Neural progenitor cell (in vitro differentiated cells): ENCODE results near the gene ZNF544. TPM values are rescaled to one million over a fixed set of nuclear protein-coding genes. Genes with fewer than 3 reads are reported as not detected.

Experiments
- DNase-seq: peaks from one replicate; pipeline ENCODE4 v3.0.0-alpha.2; 2016; ENCODE audit warnings: low spot score
- H2AFZ ChIP-seq: fragments of 200-600 bp; sonication (generic); replicated peaks from 2 replicates; pipeline ENCODE4 v1.6.1; 2016; ENCODE audit warnings: antibody characterized with exemption
- H3F3A ChIP-seq: fragments of 200-600 bp; sonication (generic); 2 replicates; pipeline ENCODE4 v1.6.1; 2016; ENCODE audit warnings: antibody characterized with exemption, low read depth
- H3K27ac ChIP-seq: fragments of 200-600 bp; sonication (generic); 2 replicates; pipeline ENCODE4 v1.5.1; 2016; ENCODE audit warnings: mild to moderate bottlenecking
- H3K27me3 ChIP-seq: fragments of 200-600 bp; sonication (generic); 2 replicates; pipeline ENCODE4 v1.6.1; 2016; ENCODE audit warnings: mild to moderate bottlenecking, moderate library complexity
- H3K36me3 ChIP-seq: fragments of 200-600 bp; sonication (generic); 2 replicates; pipeline ENCODE4 v1.5.1; 2016
- H3K4me1 ChIP-seq: fragments of 200-600 bp; sonication (generic); 2 replicates; pipeline ENCODE4 v1.6.1; 2016; ENCODE audit warnings: mixed run types
- H3K4me2 ChIP-seq: fragments of 200-600 bp; sonication (generic); 2 replicates; pipeline ENCODE4 v1.6.1; 2016
- H3K4me3 ChIP-seq: fragments of 200-600 bp; sonication (generic); 2 replicates; pipeline ENCODE4 v1.5.1; 2016
- H3K79me2 ChIP-seq: fragments of 200-600 bp; sonication (generic); 2 replicates; pipeline ENCODE4 v1.6.1; 2016; ENCODE audit warnings: low read depth
- H3K9ac ChIP-seq: fragments of 200-600 bp; sonication (generic); 2 replicates; pipeline ENCODE4 v1.6.1; 2016
- H3K9me3 ChIP-seq: fragments of 200-600 bp; sonication (generic); 2 replicates; pipeline ENCODE4 v1.5.1; 2016; ENCODE audit warnings: low read depth
- H4K20me1 ChIP-seq: fragments of 200-600 bp; sonication (generic); 2 replicates; pipeline ENCODE4 v1.6.1; 2016; ENCODE audit warnings: low read depth
- H3K27ac Mint-ChIP-seq: 3 replicates; pipeline ENCODE4 v1.8.0; 2021; ENCODE audit warnings: mixed read lengths
- H3K27me3 Mint-ChIP-seq: 2 replicates; pipeline ENCODE4 v1.8.0; 2022; ENCODE audit warnings: low read depth, mild to moderate bottlenecking, inconsistent platforms, moderate library complexity, mixed read lengths; ENCODE audit not compliant: insufficient read depth
- H3K36me3 Mint-ChIP-seq: 3 replicates; pipeline ENCODE4 v1.8.0; 2021; ENCODE audit warnings: mixed read lengths
- H3K4me1 Mint-ChIP-seq: 3 replicates; pipeline ENCODE4 v1.8.0; 2021; ENCODE audit warnings: mixed read lengths
- H3K4me3 Mint-ChIP-seq: 3 replicates; pipeline ENCODE4 v1.8.0; 2021; ENCODE audit warnings: mild to moderate bottlenecking, moderate library complexity, mixed read lengths
- H3K9me3 Mint-ChIP-seq: 3 replicates; pipeline ENCODE4 v1.8.0; 2020; ENCODE audit warnings: mixed read lengths
- EZH2 ChIP-seq: fragments of 200-600 bp; sonication (generic); IDR thresholded peaks from 2 replicates; pipeline ENCODE4 v1.6.1; 2017; ENCODE audit warnings: antibody characterized with exemption, mild to moderate bottlenecking, moderate library complexity
- EZH2phosphoT487 ChIP-seq: fragments of 200-600 bp; sonication (generic); IDR thresholded peaks from 2 replicates; pipeline ENCODE4 v1.6.1; 2017; ENCODE audit warnings: antibody characterized with exemption
- total RNA-seq: library from RNA; depleted of rRNA; stranded (reverse); fragments of >200 nt; gene quantifications from 2 replicates; pipeline ENCODE4 v1.2.3, GENCODE V29; 2015; ENCODE audit warnings: low replicate concordance
- TF ChIP-seq, protein P1 (sequence below): fragments of 200-600 bp; sonication (generic); IDR thresholded peaks from 2 replicates; pipeline ENCODE4 v1.5.1; 2017; ENCODE audit warnings: antibody characterized with exemption, mild to moderate bottlenecking

The ZNF544 gene
- total RNA-seq, 1 donor from 2014 or later = 86.0 TPM

DNA sequence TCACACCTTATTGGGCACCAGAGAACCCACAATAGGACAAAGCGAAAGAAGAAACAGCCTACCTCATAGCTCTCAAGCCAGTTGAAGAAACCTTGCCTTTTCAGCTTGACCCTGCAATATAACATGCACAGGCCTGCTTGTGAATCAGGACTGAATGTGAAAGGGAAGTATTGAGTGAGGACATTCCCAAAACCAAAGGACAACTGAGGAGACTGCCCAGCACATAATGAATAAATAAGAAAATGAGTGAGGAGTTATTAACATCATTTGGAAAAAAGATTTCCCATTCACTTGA is 15.7 kb upstream of the ZNF544 start:
- Histone ChIP-seq H4K20me1 (no peaks in the 10 kb centered on the region), H3K9me3 (peaks cover 15% of the 10 kb centered on the region), H3K27ac (no peak overlapping the region), H3K36me3 (peaks cover 30% of the 10 kb centered on the region), H3K79me2 (no peaks in the 10 kb centered on the region), H3F3A (no peaks in the 10 kb centered on the region), H3K9ac (no peak overlapping the region), H3K27me3 (no peaks in the 10 kb centered on the region), H3K4me3 (no peak overlapping the region), H3K4me1 (no peaks in the 10 kb centered on the region), H2AFZ (no peak overlapping the region), H3K4me2 (no peak overlapping the region)
- peaks cover 10% of the 10 kb centered on the region for H3K27me3 Mint-ChIP-seq
- no peak overlapping the region for H3K27ac Mint-ChIP-seq
- H3K36me3 Mint-ChIP-seq = peaks cover 66% of the 10 kb centered on the region
- TF ChIP-seq EZH2phosphoT487 (no peak), EZH2 (no peak)
- TF ChIP-seq, protein P1, sequence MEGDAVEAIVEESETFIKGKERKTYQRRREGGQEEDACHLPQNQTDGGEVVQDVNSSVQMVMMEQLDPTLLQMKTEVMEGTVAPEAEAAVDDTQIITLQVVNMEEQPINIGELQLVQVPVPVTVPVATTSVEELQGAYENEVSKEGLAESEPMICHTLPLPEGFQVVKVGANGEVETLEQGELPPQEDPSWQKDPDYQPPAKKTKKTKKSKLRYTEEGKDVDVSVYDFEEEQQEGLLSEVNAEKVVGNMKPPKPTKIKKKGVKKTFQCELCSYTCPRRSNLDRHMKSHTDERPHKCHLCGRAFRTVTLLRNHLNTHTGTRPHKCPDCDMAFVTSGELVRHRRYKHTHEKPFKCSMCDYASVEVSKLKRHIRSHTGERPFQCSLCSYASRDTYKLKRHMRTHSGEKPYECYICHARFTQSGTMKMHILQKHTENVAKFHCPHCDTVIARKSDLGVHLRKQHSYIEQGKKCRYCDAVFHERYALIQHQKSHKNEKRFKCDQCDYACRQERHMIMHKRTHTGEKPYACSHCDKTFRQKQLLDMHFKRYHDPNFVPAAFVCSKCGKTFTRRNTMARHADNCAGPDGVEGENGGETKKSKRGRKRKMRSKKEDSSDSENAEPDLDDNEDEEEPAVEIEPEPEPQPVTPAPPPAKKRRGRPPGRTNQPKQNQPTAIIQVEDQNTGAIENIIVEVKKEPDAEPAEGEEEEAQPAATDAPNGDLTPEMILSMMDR = no peak
- H3K9me3 Mint-ChIP-seq = peaks cover 85% of the 10 kb centered on the region
- DNase-seq = no peak
- no peaks in the 10 kb centered on the region for H3K4me1 Mint-ChIP-seq
- no peak overlapping the region for H3K4me3 Mint-ChIP-seq

DNA sequence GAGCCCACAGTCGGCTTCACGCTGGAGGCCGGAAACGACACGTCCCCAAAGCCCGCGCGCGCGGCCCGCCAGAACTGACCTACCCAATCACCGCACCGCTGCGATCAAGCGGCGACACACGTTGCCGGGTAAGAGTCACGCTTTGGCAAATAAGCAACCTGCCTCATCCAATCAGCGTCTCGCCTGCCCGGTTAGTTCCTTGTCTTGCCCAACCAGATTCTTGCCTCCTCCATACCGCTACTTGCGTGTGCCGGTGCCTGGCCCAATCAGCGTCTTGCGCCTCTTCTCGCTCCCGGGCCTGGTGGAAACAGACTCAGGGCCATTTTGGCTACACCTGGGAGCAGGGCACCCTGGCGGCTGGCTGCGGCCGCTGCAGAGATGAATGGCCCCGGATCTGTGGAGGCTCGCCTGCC is 11.6 kb upstream of the ZNF544 start:
- no peak overlapping the region for H3K27ac Mint-ChIP-seq
- Histone ChIP-seq H2AFZ (no peak overlapping the region), H3K9ac (no peak overlapping the region), H3K9me3 (peaks cover 12% of the 10 kb centered on the region), H3K4me1 (no peaks in the 10 kb centered on the region), H3K79me2 (no peaks in the 10 kb centered on the region), H3K36me3 (peaks cover 18% of the 10 kb centered on the region), H3F3A (no peaks in the 10 kb centered on the region), H4K20me1 (no peaks in the 10 kb centered on the region), H3K27me3 (no peaks in the 10 kb centered on the region), H3K4me2 (no peak overlapping the region), H3K4me3 (no peak overlapping the region), H3K27ac (no peak overlapping the region)
- no peak for DNase-seq
- peaks cover 73% of the 10 kb centered on the region for H3K9me3 Mint-ChIP-seq
- H3K27me3 Mint-ChIP-seq = peaks cover 7% of the 10 kb centered on the region
- H3K4me3 Mint-ChIP-seq = no peak overlapping the region
- TF ChIP-seq EZH2phosphoT487 (no peak), EZH2 (no peak)
- TF ChIP-seq, protein P1 = no peak
- no peaks in the 10 kb centered on the region for H3K4me1 Mint-ChIP-seq
- H3K36me3 Mint-ChIP-seq = peaks cover 28% of the 10 kb centered on the region

DNA sequence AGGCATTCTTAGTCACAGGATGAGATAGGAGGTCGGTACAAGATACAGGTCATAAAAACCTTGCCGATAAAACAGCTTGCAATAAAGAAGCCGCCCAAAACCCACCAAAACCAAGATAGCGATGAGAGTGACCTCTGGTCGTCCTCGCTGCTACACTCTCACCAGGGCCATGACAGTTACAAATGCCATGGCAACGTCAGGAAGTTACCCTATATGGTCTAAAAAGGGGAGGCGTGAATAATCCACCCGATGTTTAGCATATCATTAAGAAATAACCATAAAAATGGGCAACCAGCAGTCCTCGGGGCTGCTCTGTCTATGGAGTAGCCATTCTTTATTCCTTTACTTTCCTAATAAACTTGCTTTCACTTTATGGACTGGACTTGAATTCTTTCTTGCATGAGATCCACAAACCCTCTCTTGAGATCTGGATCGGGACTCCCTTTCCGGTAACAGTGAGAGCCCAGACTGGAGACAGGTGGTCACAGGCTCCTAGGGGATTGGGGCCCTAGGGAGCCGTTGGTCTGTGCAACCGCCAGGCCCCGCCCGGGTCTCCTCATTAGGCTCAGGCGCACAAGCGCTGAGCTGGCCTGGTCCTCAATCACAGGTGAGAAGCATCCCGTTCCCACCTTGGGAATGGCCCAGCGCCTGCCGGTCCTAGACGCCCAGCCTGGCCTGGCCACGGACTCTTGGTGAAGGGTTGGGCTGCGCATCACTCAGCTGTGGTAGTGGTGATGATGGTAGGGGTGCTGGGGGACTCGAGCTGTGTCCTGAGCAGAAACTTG is 10.9 kb upstream of the ZNF544 start:
- Mint-ChIP-seq H3K27me3 (peaks cover 7% of the 10 kb centered on the region), H3K9me3 (peaks cover 71% of the 10 kb centered on the region), H3K4me1 (no peaks in the 10 kb centered on the region), H3K4me3 (no peak overlapping the region), H3K36me3 (peaks cover 23% of the 10 kb centered on the region), H3K27ac (no peak overlapping the region)
- Histone ChIP-seq H3F3A (no peaks in the 10 kb centered on the region), H3K4me3 (no peak overlapping the region), H3K79me2 (no peaks in the 10 kb centered on the region), H2AFZ (no peak overlapping the region), H3K9me3 (peaks cover 12% of the 10 kb centered on the region), H3K4me2 (no peak overlapping the region), H3K36me3 (peaks cover 11% of the 10 kb centered on the region), H3K4me1 (no peaks in the 10 kb centered on the region), H4K20me1 (no peaks in the 10 kb centered on the region), H3K27ac (no peak overlapping the region), H3K9ac (no peak overlapping the region), H3K27me3 (no peaks in the 10 kb centered on the region)
- no peak for DNase-seq
- no peak for TF ChIP-seq EZH2
- TF ChIP-seq, protein P1 = no peak
- TF ChIP-seq EZH2phosphoT487 = no peak
